Fibroblast of pulmonary artery (primary cell): Measurements from ENCODE around the gene EPM2A.
A peak's percentile ranks its signal among the peaks of the same experiment; 100 is the strongest.
"Not testable (repeated sequence)": the region's sequence is repeated elsewhere in the genome, so short reads cannot be mapped to it uniquely, and the experiment has no call there.

Experiments
- DNase-seq: peaks from one replicate; pipeline ENCODE4 v3.0.0-alpha.2; 2010; ENCODE audit warnings: low read depth
- H3K4me3 ChIP-seq: replicated peaks from 2 replicates; pipeline ENCODE4 v1.5.1; 2011; ENCODE audit warnings: low read depth, mild to moderate bottlenecking, control low read depth, low read length, moderate library complexity
- CTCF ChIP-seq: IDR thresholded peaks from 2 replicates; pipeline ENCODE4 v1.5.1; 2011; ENCODE audit warnings: mild to moderate bottlenecking, control low read depth, low read length, inconsistent platforms; ENCODE audit errors: missing control alignments

Gene EPM2A

GRCh38 chr6:145743332-145743731, 8.0 kb upstream of the EPM2A start:
- TF ChIP-seq CTCF, result no peak
- no peak for DNase-seq
- no peak overlapping the region for H3K4me3 ChIP-seq

GRCh38 chr6:145742472-145742871, 7.2 kb upstream of the EPM2A start:
- not testable (repeated sequence) for H3K4me3 ChIP-seq

GRCh38 chr6:145739685-145740084, 4.4 kb upstream of the EPM2A start:
- DNase-seq, H3K4me3 ChIP-seq: not testable (repeated sequence)

More at GRCh38 chr6:145742472-145742871, 7.2 kb upstream of the EPM2A start:
- not testable (repeated sequence) for DNase-seq

- TF ChIP-seq CTCF, result no peak
- no peak overlapping the region for H3K4me3 ChIP-seq
- no peak for DNase-seq
Measured at GRCh38 chr6:145738265-145738664, 2.9 kb upstream of the EPM2A start.

- peak; percentile 50 for DNase-seq
Measured at GRCh38 chr6:145736661-145737144, 1.4 kb upstream of the EPM2A start.

GRCh38 chr6:145734486-145735355, 599 bp downstream of the EPM2A start:
- H3K4me3 ChIP-seq, result peak overlapping the region; percentile 65
- DNase-seq, result peak; percentile 91
- no peak for TF ChIP-seq CTCF

More at GRCh38 chr6:145736661-145737144, 1.4 kb upstream of the EPM2A start:
- no peak overlapping the region for H3K4me3 ChIP-seq
- no peak for TF ChIP-seq CTCF

GRCh38 chr6:145733810-145734209, 1.5 kb downstream of the EPM2A start:
- TF ChIP-seq CTCF, result no peak
- no peak for DNase-seq
- peak overlapping the region; percentile 65 for H3K4me3 ChIP-seq

- no peak for TF ChIP-seq CTCF
- no peak overlapping the region for H3K4me3 ChIP-seq
- DNase-seq, result no peak
Measured at GRCh38 chr6:145733207-145733606, 2.1 kb downstream of the EPM2A start.
